ENCODE results near the gene ZNF280B.

DNA sequence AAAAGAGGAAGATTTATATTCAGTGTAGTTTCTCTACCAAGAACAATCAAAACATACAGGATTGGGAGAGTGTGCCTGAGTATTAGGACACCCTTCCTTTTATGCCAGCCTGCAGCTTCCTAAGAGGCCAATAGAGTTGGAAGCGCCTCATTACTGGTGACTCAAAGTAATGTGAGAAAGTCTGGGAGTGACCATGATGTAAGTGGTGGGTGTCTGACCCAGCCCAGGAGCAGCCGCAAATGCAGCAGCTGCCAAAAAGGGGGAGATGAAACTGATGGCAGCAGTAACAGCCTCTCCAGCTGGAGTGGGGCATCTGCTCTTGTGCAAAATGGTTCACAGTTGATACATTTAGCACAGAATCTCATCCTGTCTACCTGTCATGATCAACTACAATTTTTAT lies 62.0 kb downstream of the ZNF280B start:
- TF ChIP-seq, protein P1, sequence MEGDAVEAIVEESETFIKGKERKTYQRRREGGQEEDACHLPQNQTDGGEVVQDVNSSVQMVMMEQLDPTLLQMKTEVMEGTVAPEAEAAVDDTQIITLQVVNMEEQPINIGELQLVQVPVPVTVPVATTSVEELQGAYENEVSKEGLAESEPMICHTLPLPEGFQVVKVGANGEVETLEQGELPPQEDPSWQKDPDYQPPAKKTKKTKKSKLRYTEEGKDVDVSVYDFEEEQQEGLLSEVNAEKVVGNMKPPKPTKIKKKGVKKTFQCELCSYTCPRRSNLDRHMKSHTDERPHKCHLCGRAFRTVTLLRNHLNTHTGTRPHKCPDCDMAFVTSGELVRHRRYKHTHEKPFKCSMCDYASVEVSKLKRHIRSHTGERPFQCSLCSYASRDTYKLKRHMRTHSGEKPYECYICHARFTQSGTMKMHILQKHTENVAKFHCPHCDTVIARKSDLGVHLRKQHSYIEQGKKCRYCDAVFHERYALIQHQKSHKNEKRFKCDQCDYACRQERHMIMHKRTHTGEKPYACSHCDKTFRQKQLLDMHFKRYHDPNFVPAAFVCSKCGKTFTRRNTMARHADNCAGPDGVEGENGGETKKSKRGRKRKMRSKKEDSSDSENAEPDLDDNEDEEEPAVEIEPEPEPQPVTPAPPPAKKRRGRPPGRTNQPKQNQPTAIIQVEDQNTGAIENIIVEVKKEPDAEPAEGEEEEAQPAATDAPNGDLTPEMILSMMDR (conservative IDR thresholded peaks at IDR 0.05), result no peak
- TF ChIP-seq EZH2 (IDR thresholded peaks at IDR 0.05; ENCODE audit: low read depth), result no peak
